HT1080 (cell line): ENCODE results near the gene C4orf51. TPM values are rescaled to one million over a fixed set of nuclear protein-coding genes. Genes with fewer than 3 reads are reported as not detected.

Source experiments
- DNase-seq: peaks from one replicate; pipeline ENCODE4 v3.0.0-alpha.2; 2015; ENCODE audit warnings: low read depth
- total RNA-seq: library from RNA; depleted of rRNA; stranded (reverse); fragments of >200 nt; shearing (Covaris generic); gene quantifications from 2 replicates; pipeline ENCODE4 v1.2.3, GENCODE V29; 2014; rRNA removed

Gene C4orf51
- total RNA-seq, 1 experiment from 2014 or later, result not detected

- no peak for DNase-seq
Measured at GRCh38 chr4:145755802-145756201, 75.9 kb downstream of the C4orf51 start.

- no peak for DNase-seq
Measured at GRCh38 chr4:145756244-145756643, 76.3 kb downstream of the C4orf51 start.

GRCh38 chr4:145757188-145757587, 77.2 kb downstream of the C4orf51 start:
- no peak for DNase-seq

GRCh38 chr4:145760176-145760575, 80.2 kb downstream of the C4orf51 start:
- no peak for DNase-seq

- no peak for DNase-seq
Measured at GRCh38 chr4:145760961-145761929, 81.3 kb downstream of the C4orf51 start.

GRCh38 chr4:145762719-145763118, 82.8 kb downstream of the C4orf51 start:
- no peak for DNase-seq

DNA sequence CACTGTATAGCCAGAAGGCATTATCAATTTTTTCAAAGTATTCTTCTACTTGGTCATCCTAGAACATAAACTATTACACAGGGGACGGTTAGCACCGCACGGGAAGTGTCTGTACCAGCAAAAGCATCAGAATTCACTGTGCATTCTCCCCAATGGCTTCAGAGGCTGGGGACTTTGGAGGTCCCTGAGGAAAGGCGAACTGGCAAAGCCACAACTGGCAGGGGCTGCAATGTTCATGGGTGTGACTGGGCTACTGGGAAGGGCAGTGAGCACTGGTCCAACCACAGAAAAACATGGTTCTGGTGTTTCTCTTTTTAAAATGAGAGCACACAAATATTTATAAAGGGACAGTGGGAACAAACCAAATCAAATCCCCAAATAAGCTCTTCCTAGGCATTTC, 83.5 kb downstream of the C4orf51 start:
- DNase-seq, result no peak

DNA sequence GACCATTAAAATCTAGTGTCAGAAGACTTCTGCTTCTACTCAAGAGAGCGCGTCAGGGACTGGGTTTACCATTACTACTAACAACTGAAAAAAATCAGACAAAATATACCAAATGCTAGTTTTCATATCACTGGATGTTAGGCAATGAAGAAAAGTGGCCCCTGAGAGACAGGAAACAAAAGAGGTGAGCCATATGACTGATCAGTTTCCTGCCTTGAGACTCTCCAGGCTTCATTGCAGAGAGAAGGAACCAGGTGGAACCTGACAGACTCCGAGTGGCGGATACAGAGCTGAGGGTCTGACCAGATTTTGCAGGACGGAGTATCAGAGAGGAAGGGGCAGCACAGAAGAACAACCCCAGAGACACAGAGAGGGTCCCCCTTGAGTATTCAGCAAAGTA, 86.3 kb downstream of the C4orf51 start:
- DNase-seq, result no peak

DNA sequence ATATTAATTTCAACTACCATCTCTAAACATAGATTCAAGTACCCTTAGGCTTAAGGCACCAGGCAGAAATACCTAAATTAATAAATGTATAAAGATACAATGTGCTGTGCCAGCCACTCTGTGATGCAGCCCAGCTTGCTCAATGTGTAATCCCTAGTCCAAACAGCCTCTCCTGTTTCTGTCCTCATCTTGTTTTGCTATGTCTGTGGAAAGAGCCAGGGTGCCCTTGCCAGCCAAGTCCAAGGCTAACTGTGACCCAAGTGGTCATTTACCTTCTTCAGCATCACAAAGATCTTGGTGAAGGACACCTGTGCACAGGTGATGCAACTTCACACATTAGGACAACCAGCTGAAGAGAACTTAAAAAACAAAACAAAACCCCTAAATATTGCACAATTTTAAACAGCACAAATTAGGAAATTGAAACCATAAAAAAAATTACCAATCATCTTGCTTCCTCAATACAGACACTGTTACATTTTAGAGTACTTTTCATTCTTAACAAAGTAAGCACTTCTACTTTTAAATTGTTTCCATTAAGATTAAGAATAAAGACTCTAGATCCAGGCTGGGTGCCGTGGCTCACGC, 89.6 kb downstream of the C4orf51 start:
- no peak for DNase-seq

DNA sequence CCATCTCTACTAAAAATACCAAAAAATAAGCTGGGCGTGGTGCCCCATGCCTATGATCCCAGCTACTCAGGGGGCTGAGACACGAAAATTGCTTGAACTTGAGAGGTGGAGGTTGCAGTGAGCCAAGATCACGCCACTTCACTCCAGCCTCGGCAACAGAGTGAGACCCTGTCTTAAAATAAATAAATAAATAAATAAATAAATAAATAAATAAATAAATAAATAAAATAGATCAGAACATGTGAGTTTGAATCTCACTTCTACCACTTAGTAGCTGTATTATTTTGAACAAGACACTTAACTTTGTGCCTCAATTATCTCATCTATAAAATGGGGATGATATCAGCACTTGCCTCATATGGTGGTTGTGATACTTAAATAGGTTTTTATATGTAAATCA, 90.2 kb downstream of the C4orf51 start:
- DNase-seq, result no peak

DNA sequence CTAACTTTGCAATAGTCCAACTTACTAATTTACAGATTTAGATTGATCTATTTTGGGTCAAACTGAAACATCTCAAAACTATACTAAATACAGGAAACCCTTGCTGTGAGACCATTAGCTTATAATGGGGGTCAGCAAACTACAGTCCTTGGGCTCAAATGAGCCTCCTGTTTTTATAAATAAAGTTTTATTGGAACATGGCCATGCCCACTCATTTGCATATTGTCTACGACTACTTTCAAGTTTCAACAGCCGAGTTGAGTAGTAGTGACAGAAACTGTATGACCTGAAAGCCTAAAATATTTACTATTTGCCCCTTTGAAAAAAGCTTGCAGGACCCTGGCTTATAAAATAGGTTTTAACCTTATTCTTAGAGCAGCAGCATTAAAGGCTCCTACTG, 92.4 kb downstream of the C4orf51 start:
- no peak for DNase-seq

DNA sequence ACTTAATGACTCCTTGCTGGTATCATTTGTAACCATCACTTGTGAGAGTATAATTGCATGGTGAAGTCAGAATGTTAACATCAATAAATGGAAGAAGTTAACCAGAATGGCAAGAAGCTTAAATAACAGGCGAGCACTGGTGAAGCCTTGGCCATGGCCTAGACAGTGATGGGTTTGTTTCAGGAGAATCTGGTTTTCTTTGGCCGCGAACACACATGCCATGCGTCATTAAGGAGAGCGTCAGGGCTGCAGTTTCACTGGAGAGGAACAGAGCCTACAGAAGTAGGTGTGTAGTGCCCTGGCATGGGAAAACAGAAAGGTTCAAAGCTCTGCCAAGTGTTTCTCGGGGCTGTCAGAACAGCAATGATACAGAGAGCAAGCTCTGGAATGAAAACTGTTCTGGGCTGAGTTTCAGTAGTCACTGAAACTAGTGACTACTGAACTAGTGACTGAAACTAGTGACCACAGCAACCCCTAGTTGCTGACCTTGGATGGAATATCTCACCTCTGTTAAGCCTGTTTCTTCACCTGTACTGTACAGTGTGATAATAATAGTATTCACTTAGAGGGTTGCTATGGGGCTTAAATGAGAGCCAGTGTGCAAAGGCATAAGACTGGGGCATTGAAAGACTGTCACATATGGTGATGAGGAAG, 93.8 kb downstream of the C4orf51 start:
- DNase-seq, result no peak

DNA sequence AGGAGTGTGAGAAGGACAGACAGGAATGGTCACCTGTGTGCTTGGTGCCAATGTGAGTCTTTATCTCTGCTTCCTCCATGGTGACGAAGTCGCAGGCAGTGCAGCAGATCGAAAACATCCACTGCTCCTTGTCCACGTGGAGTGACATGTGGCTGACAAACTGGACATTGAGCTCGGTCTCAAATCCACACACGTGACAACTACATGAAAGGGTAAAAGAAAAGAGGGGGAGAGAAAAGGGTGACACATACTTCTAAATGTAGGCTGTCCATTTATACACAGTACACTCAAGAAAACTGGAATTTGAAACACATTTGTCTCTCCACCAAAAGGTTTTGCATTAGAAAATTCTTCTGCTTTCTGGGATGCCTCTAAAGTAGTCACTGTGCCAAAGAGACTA, 94.5 kb downstream of the C4orf51 start:
- DNase-seq, result no peak

GRCh38 chr4:145775406-145775805, 95.5 kb downstream of the C4orf51 start:
- no peak for DNase-seq

DNA sequence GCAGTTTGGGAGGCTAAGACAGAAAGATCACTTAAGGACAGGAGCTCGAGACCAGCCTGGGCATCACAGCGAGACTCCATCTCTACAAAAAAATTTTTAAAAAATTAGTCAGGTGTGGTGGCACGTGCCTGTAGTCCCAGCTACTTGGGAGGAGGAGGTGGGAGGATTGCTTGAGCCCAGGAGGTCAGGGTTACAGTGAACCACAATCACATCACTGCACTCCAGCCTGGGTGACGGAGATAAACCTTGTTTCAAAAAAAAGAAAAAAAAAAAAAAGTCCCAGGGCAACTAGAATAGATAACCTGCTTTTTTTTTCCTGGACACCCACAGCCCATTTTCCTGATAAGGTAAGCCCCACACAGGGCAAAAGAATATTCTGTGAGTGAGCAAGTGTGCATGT, 96.3 kb downstream of the C4orf51 start:
- DNase-seq, result no peak

- no peak for DNase-seq
Measured at GRCh38 chr4:145779319-145779801, 99.4 kb downstream of the C4orf51 start.

DNA sequence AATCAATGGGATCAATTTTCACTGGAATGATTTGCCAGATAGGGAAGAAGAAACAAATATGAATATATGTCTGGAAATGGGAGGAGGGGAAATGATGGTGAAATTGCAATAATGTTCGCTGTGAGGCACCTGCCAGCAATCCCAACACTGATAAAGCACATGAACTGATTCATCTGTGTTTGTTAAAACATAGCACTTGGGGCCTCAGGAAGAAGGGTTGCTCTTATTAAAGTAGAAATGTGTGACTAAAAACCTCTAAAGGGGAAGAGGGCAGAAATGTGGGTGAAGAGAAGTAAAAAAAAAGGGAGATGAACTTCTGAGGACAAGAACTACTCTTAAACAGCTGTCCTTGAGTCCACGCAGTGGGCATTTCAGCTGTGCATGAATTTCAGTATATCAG, 101.4 kb downstream of the C4orf51 start:
- DNase-seq, result no peak

Other genes starting within 250 kb of the C4orf51 start
- 18.7 and 22.3 TPM in 2 replicates for gene SMAD1, start 198.3 kb upstream of the C4orf51 start, total RNA-seq
- 3.1 and 3.2 TPM in 2 replicates for gene MMAA, start 60.8 kb upstream of the C4orf51 start, total RNA-seq